Femur (tissue), 1 donor: ENCODE measurements around the gene ADRA2A.
A peak's percentile ranks its signal among the peaks of the same experiment; 100 is the strongest.

Experiments
- DNase-seq: peaks from one replicate; pipeline ENCODE4 v3.0.0-alpha.2; 2017

ADRA2A gene

DNA sequence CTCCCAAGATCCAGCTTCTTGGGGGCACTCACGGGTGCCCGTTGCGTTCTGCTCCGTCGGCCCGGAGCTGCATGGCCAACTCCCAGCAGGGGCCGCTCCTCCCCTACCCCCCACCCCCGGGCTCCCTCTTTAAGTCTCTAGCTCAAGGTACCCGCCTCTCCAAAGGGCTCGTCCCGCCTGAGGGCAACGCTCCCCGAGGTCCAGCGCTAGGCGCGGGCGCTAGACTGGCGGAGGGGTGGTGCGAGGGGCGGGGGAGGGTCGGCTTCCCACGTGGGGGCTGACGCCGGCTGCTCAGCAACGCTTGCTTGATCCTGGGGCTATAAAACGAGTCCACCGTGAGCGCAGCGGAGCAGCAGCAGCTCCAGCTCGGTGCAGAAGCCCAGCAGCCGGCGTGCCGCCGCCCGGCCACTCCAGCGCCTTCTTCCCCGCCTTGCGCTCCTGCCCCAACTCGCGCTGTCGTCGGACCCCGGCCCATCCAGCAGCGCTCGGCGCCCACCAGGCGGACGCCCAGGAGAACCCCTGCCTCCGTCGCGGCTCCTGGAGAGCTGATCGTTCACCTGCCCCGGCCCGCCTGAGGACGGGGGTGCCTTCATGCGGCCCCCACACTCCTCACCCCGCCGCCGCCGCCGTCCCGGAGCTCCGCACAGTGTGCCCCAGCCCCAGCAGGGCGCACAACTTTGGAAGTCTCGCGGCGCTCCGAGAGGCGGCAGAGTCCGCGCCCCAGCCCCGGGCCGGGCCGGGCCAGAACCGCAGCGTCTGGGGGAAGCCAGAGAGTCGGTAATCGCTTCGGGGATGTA lies at the start of gene ADRA2A:
ADRA2A (plus strand) TSS at position 348 of the 797 bp plus-strand sequence. CDS start 968 bp downstream, outside the sequence.
- DNase-seq, result peak; percentile 67

DNA sequence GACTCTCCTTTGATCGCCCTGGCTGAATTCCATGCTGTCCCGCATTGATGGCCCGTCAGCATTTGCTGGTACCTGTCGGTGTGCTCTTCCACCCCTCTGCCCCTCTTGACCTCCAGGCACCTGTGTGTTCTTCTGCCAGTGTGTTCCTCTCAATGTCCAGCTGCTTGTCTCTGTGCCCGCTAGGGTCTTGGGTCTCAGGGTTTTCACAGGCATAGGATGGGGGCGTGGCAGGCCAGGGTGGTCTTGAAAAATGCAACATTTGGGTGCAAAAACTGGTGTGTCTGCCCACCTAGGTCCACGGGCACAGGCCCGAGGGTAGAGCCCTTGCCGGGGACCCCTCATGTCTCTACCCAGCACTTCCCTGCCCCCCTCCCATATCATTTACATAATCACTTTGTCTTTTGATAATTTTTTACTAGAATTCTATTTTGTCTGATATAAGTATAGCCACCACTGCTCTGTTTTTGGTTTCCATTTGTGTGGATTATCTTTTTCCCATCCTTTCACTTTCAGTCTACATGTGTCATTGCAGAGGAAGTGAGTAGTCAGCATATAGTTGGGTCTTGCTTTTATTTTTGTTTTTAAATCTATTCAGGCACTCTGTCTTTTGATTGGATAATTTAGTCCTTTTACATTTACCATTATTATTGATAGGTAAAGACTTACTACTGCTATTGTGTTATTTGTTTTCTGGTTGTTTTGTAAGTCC lies 46.6 kb upstream of the ADRA2A start:
- DNase-seq, result no peak

DNA sequence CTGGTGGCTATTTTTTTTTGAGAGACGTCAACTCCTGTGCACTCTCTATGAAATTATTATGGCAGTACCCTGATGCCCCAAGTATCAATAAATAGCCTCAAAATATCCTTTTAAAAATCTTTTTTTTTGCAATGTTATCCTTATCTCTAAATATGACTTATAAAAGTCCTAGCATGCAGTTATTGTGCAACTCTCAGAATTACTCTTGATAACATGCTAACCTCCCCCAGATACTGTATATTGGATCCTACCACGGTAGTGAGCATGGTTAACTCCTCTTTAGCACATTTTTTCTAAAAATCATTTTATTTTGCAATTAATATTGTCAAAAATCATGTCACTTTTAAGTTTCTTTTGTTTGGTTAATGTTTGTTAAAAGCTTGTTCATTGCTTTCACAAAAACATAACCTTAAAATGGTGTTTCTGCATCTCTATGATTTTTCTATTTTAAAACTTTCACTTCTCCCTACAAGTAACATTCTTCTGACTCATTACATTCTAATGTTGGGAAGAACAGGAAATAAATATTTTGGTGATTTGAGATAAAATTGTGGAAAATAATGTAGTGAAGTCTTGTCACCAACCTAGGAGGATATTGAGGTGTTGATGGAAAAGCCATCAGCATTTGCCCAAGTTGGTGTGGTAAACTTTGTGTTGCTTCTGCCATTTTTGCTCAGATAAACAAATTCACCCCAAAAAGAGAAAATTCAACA lies 42.1 kb upstream of the ADRA2A start:
- no peak for DNase-seq

DNA sequence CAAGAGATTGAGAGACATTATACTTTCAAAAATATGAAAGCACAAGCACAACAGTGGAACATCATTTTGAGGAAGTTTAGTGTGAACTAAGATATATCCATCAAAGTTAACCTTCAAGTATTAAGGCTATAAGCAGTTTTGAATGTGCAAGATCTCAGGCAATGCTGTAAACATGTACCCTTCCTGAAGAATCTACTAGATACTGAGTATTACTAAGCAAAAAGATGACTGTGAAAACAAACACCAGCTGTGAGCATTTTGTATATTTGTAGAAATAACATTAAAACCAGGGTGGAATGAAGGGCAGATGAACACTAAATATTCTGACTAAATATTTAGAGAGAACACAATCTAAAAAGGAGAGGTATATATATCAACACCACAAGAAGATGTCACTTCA lies 41.3 kb upstream of the ADRA2A start:
- no peak for DNase-seq

DNA sequence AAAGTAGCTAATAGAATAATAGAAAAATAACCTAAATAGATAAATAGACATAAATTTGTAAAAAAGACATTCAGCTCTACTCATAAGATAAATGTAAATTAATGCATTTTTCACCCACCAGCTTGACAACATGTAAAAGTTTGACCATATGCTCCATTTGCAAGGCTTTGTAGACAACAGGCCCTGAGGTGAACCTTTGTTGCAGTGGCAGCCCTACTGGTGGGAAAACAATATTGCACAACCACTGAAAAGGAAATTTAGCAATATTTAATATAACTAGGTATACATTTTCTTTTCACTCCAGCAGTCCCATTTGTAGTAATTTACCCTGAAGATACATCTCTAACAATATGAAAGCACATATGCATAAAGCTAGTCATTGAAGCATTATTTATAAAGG lies 39.0 kb upstream of the ADRA2A start:
- DNase-seq, result no peak

DNA sequence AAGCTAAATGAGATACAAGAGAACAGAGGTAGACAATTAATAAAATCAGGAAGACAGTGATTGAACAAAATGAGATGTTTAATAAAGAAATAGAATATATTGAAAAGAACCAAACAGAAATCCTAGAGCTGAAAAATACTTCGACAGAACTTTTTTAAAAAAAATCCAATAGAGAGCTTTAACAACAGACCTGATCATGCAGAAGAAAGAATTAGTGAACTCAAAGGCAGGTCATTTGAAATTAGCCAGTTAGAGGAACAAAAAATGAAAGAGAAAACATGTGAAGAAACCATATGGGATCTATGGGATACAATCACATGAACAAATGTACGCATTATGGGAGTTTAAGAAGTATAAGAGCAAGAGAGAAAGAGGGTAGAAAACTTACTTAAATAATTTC lies 37.3 kb upstream of the ADRA2A start:
- no peak for DNase-seq

DNA sequence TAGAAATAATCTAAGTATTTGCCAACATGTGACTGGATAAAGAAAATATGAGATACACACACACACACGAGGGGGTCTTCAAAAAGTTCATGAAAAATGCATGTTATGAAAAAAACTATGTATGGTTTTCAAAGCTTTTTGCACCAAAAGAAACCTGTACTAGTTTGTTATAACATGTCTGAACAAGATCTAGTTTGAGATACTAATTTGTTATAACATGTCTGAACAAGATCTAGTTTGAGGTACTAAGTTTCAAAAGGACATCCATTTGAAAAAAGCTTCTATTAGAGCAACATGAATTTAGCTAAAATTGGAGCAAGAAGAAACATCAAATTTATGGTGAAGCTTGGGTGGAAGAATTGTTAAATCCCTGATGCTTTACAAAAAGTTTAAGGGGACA lies 19.8 kb upstream of the ADRA2A start:
- DNase-seq, result no peak

DNA sequence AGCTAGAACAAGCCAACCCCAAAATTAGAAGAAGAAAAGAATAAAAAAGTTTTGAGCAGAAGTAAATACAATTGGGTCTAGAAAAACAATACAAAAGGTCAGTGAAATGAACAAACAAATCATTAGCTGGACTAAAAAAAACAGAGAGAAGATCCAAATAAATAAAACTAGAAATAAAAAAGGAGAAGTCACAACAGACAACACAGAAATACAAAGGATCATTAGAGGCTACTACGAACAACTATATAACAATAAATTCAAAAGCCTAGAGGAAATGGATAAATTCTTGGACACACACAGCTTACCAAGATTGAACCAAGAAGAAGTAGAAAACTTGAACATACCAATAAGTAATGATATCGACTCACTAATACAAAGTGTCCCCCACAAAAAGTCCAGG lies 13.4 kb upstream of the ADRA2A start:
- DNase-seq, result no peak

DNA sequence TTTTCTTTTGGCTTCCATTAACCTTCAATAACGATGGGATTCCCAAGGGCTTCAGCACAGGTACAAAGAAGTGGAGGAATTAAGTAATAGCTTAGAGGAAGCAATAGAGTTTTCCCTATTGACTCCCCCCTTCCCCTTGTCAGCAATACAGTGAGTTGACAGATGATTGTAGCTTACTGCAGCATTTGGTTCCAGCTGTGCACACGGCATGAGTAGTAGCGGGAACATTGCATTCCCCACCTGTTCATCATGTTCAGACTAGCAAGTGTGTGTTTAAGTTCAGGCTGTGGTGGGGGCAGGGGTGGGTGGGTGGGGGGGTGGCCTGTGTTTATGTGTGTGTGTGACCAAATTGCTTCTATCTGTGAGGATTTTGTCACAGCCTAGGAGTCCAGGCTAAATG lies 4.6 kb upstream of the ADRA2A start:
- DNase-seq, result no peak

DNA sequence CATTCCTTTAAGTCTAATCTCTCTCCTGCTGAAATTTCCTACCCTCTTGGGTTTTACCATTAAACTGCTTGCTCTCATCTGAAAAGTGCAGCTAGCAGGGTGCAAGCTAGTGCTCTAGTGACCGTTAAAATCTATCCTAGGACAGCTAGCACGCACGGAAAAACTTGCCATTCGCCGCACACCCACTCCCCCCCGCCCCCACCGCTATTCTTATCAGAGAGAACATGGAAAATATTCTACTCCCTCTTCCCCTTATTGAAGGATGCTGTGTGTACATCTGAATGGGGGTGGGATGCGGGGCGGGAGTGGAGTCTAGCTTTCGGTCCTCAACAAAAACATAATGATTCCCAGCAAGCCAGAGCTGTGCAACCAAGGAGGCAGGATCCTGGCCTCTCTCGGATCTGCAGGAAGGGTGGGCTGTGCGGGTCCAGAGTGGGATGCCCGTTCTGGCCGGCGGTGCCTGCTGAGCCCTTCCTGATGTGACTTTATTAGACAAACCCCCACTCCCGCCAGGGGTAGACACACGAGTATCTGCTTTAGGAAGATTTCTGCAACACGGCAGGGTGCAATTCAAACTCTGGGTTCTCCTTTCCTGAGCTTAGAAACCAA lies 1.1 kb upstream of the ADRA2A start:
- DNase-seq, result no peak

DNA sequence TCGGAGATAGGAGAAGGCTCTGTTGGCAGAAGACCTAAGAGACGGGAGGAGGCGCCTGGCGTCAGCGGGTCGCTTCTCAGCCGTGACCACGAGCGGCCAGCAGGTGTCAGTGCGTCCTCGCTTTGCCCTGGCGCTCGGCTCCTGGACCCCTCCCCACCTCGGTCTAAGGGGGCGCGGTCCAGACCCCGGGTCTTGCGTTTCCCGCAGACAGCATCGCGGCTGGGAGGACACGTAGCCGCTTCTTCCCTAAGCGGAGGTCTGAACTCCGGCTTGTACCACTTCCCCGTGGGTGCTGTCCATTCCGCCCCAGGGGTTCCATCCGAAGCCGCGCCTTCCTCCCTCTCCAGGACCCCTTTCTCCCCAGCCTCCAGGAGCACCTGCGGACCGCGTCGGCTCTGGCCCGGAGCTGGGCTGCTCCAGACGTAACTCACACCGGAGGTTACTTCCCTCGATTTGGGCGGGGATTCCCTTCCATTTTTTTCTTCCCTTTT lies 593 bp upstream of the ADRA2A start:
- DNase-seq, result peak; percentile 77

DNA sequence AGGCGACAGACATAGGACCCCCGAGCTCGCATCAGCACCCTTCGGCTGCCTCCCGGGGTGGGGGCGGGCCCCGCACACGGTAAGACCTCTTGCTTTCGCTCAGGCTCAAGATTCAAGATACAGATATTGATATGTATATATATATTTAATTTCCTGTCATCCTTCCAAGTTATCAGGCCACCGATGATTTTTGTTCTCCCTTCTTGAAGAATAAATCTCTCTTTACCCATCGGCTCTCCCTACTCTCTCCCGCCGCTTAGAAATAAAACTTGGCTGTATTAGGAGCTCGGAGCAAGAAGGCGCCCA lies 603 bp downstream of the ADRA2A start:
- DNase-seq, result no peak

DNA sequence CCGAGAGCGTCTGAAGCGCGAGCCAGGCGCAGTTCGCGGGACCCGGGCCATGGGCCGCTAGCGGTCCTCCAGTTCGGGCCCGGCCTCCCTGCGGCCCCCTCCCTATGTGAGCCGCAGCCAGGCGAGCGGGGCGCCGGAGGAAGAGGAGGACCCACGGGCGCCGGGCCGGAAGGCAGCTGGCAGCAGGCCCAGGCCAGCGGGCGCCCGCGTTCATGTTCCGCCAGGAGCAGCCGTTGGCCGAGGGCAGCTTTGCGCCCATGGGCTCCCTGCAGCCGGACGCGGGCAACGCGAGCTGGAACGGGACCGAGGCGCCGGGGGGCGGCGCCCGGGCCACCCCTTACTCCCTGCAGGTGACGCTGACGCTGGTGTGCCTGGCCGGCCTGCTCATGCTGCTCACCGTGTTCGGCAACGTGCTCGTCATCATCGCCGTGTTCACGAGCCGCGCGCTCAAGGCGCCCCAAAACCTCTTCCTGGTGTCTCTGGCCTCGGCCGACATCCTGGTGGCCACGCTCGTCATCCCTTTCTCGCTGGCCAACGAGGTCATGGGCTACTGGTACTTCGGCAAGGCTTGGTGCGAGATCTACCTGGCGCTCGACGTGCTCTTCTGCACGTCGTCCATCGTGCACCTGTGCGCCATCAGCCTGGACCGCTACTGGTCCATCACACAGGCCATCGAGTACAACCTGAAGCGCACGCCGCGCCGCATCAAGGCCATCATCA lies 1.1 kb downstream of the ADRA2A start:
- DNase-seq, result no peak

DNA sequence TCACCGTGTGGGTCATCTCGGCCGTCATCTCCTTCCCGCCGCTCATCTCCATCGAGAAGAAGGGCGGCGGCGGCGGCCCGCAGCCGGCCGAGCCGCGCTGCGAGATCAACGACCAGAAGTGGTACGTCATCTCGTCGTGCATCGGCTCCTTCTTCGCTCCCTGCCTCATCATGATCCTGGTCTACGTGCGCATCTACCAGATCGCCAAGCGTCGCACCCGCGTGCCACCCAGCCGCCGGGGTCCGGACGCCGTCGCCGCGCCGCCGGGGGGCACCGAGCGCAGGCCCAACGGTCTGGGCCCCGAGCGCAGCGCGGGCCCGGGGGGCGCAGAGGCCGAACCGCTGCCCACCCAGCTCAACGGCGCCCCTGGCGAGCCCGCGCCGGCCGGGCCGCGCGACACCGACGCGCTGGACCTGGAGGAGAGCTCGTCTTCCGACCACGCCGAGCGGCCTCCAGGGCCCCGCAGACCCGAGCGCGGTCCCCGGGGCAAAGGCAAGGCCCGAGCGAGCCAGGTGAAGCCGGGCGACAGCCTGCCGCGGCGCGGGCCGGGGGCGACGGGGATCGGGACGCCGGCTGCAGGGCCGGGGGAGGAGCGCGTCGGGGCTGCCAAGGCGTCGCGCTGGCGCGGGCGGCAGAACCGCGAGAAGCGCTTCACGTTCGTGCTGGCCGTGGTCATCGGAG lies 1.8 kb downstream of the ADRA2A start:
- DNase-seq, result no peak

DNA sequence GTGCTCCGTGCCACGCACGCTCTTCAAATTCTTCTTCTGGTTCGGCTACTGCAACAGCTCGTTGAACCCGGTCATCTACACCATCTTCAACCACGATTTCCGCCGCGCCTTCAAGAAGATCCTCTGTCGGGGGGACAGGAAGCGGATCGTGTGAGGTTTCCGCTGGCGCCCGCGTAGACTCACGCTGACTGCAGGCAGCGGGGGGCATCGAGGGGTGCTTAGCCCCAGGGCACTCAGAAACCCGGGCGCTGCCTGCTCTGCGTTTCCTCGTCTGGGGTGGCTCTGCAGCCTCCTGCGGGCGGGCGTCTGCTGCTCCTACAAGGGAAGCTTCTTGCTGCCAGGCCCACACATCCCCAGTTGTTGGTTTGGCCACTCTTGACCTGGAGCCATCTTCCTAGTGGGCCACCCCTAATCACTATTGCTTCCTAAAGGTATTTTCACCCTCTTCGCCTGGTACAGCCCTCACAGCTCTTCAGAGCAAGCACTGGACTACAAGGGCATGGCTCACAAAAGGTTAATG lies 2.5 kb downstream of the ADRA2A start:
- DNase-seq, result no peak

DNA sequence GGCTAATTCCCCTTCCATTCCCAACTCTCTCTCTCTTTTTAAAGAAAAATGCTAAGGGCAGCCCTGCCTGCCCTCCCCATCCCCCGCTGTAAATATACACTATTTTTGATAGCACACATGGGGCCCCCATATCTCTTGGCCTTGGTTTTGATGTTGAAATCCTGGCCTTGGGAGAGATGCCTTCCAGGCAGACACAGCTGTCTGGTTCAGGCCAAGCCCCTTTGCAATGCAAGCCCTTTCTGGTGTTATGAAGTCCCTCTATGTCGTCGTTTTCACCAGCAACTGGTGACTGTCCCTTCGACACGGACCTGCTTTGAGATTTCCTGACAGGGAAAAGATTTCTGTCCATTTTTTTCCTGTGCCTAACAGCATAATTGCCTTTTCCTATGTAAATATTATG lies 3.0 kb downstream of the ADRA2A start:
- DNase-seq, result no peak

DNA sequence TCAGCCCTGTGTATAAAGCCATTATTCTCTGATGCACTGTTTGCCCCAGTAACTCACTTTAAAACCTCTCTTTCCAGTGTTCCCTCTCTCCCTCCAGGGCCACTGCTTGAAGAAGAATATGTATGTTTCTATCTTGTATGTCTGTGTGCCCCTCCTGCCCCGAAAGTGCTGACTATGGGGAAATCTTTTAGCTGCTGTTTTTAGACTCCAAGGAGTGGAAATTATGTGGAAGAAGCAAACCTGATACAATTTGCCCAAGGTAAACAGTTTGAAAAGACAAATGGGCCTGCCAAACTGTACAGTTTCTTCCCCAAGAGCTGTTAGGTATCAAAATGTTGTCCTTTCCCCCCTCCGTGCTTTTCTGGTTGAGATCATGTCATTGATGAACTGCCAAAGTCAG lies 3.4 kb downstream of the ADRA2A start:
- no peak for DNase-seq

DNA sequence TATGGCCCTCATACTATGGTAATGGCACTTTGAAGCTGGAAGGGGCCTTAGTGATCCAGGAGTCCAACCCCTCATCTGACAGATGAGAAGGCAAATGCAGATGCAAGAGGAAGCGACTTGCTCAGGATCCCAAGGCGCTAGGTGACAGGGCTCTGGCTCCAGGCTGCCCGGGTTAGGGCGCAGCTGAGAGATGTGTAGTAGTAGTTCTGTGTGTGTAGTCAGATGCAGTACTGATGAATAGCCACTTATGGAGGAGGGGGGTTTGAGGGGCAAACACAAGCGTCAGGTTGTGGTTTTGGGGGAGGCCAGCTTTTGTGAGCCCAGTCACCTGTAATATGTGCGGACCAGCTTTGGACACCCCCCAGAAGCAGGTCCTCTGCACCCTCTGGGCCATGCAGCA lies 4.8 kb downstream of the ADRA2A start:
- DNase-seq, result no peak

DNA sequence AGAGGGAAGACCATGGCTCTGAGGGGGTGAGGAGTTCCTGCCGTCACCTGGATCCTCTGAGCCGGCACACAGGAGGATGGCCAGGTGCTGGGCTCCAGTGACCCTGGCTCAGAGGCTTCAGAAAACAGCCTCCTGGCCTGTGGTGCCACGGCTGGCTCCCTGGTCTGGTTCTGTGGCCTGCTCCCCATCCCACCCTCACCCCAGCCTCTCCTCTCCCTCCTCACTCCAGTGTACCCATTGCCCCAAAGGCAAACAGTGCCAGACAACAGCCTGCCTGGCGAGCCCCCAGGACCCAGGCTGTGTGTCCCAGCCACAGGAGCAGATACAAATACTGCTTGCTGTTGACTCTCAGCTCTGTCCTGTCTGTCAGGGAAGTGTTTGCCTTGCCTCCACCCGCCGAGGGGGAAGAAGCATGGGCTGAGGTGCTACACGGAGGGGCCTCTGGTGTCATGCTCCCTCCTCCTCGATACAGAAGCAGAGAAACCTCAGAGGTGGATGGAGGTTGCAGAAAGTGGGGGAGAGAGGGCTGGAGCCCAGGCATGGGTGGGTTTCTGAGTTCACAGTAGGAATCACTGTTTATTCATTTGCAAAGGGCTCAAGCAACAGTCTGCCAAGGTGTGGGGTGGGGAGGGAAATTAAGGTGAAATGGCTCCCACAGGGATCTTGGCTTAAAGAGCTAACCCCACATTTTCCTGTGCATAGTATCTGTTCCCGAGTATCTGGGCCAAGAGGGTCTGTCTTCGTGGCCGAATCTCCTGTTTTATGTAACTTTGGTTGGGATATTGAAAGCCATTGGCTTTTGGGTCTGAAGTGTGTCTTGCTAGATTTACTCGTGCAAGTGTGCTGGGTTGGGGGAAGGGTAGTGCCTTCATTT lies 5.5 kb downstream of the ADRA2A start:
- no peak for DNase-seq

DNA sequence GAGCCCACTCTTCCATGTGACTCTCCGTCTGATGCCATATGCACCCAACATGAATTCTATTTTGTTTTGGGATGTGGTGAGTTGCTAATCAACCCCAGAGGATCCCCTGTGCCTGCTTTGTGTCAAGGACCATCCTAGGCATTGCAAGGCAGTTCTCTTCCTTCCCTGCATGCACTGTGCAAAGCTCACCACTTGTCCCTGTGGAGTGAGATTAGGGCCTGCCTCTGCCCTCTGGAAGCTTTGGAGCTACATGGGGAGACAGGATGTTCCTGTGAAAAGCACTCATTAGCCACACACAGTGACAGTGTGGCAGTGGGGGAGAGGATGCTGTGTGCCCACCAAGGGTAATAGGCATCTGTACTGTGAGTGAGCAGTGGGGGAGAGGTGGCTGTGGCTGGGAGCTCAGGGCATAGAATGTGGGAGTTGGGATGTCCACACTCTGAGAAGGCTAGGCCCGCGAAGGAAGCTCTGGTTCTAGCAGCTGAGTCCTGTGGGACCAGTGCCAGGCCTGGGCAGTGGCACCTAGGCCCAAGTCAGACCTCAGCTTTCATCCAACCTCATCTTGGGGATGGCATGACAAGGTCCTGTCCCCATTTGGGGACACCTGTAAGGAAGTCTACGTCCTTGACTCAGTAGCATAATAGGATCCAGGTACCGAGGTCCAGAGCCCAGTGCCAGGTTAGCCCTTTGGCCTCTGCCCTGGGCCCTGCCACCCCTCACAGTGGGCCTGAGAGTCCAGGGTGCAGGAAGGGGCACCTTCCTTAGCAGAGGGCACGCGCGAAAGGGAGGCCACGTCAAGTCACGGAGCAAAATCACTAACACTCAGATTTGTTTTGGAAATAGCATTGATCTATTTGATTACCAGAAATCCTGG lies 6.6 kb downstream of the ADRA2A start:
- DNase-seq, result no peak
